HG03097 (cell line): ENCODE data around the gene ERCC3.
A peak's percentile ranks its signal among the peaks of the same experiment; 100 is the strongest.

Experiments
- ATAC-seq: cut with Tn5 transposase; IDR thresholded peaks from one replicate; pipeline ENCODE4 v1.9.1; 2021; ENCODE audit not compliant: unreplicated experiment, low FRiP score

The ERCC3 gene

DNA sequence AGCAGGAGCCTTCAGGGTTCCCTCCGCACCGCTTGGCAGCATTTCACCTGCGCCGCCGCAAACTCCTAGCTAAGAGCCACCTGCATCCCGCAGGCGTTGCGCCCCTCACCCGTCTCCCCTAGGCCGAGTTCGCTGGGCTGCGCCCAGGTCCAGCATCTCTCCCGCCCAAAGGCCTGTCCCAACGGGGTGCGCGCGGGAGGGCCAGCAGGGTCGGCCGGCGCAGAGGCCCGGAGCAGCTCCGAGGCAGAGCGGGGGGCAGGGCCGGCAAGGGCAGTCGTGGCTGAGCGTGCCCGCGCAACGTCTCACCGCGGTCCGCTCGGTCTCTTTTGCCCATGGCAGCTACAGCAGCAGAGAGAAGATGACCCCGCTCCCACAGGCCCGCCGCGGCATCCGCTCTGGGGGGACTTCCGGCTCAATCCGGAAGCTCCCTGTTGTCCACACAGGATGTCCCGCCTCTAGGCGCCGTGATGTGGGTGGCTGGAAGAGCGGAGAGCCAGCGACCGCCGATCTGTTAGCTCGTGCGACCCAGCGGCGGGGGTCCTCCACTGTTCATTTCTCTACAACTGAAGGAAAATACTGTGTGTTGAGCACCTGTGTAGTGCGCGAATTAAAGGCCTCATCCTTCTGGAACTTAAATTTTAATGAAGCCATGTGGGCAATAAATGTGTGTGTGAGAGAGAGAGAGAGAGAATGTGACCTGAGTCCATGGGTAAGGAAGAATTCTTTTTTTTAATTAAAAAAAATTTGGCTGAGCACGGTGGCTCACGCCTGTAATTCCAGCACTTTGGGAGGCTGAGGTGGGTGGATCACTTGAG, at the start of gene ERCC3:
ERCC3 (minus strand) TSS at position 397 of the 815 bp plus-strand sequence; CDS start at position 334, 63 bp downstream.
- ATAC-seq: peak; percentile 96

DNA sequence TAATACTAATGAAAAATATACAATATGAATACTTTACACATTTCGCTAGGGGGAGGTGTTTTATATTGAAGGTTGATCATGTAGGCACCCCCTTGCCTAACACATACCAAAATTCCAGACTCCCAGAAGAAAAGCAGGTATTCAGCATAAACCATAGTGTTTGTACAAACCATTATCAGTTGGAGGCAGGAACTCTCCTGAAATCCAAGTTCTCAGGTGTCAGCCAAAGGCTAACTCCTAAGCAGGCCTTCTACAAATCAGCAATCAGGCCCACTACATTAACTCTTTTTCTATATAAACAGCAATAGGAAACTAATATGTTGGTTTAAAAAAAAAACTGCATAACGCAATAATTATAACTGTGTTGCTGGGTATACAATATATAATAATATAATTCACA, 49.3 kb upstream of the ERCC3 start:
- no peak for ATAC-seq

DNA sequence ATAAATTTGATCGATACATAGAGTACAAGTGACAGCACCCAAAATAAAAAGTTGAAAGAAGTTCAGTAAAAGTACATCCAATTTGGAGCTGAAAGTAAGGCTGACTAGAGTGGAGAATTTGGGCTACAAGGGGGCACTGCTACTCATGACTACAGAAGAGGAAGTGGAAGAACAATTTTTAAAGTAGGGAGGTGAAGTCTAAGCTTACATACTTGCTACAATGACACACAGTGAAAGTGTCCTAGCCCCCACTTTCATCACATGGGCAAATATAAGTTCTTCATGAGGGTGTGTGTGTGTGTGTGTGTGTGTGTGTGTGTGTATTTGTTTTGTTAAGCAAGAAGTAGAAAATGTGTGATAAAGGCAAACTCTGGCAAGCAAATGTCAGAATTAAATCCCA, 48.2 kb upstream of the ERCC3 start:
- no peak for ATAC-seq

DNA sequence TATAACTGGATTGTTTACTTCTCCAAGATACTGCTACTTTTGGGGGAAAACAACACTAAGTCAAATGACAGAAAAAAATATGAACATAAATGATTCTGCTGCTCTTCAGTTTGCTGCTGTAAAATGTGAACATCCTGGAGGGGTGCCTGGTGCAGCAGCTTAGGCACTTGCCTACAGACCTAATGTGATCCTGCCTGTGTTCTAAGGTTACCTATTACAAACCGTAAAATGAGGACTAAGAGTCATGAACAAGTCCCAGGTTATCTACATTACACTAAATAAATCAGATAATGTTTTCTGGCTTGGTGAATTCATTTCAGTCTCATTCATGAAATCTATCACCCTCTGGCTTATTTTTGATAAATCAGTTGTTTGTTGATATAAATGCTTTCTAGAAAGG, 38.4 kb upstream of the ERCC3 start:
- ATAC-seq: no peak

DNA sequence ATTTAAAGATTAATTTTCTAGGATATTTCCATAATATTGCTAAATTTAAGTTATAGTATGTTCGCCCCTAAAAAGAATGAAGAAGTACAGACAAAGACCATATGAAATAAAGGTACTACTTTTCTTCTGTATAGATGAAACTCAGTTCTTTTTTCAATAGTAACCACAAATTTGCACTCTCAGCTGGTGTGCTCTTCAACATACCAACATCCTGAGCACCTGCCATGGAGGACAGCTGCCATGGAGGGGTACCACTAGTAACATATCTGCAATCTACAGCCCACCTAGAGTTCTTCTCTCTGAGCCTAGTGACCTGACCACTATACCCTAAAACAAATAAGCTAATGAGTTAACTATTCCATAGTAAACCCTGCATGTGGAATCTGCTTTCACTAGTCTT, 36.8 kb upstream of the ERCC3 start:
- ATAC-seq: peak; percentile 73

DNA sequence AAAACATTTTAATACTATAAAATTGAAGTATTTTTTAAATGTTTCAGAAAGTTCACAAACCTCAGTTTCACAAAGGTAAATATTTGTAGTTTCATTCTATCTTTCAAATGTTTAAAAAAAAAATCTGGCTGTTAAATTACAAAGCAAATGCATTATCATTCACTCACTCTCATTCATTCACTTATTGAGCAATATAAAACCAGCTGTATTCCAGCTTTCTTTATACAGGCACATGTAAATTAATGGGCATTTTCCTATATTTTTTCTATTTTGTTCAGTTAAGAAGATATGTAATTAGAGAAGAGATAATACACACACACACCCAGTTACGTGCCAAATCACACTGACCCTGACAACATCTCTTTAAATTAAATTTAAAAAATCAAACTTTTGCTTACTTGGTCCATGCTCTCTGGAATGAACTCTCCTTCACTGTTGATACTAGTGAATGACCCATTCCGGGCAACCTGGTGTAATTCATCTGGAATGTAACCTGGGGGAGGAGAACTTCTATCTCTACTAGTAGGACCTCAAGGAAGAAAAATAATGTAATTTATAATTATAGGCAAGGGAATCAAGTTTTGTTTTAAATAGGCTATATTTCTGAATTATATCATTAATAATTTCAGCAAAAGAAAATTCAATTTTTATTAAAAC, 32.5 kb upstream of the ERCC3 start:
- no peak for ATAC-seq

DNA sequence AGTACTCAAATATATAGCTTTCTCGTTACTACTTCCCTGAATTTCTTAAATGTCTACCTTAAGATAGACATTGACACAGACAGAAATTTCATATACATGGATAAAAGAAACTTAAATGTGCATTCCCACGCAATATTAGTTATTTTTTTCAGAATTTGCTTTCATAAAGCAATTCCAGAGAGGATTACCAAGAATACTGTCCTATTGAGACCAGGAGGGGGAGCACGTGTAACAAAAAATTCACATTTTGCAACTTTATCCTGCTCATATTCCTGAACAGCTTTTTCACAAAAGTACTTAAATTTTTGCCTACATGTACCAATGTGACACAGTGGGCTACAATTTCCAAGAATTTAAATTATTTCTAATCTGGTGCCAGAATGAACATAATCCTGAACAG, 30.7 kb upstream of the ERCC3 start:
- ATAC-seq: no peak

DNA sequence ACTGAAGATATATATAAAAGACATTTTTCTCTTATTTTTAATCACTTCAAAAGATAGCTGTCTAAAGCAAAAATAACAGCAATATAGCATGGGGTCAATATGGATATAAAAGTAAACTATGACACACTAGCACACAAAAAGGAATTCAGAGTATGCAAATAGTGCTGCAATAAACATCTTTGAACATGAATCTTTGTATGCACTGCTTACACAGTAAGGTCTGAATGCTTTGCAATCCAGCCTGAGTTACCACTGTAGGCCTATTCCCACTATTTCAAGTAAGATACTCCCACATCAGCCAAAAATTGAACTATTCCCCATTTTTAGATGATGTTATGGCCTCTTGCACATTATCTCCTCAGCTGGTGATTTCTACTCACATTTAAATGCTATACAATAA, 27.4 kb upstream of the ERCC3 start:
- ATAC-seq: no peak

DNA sequence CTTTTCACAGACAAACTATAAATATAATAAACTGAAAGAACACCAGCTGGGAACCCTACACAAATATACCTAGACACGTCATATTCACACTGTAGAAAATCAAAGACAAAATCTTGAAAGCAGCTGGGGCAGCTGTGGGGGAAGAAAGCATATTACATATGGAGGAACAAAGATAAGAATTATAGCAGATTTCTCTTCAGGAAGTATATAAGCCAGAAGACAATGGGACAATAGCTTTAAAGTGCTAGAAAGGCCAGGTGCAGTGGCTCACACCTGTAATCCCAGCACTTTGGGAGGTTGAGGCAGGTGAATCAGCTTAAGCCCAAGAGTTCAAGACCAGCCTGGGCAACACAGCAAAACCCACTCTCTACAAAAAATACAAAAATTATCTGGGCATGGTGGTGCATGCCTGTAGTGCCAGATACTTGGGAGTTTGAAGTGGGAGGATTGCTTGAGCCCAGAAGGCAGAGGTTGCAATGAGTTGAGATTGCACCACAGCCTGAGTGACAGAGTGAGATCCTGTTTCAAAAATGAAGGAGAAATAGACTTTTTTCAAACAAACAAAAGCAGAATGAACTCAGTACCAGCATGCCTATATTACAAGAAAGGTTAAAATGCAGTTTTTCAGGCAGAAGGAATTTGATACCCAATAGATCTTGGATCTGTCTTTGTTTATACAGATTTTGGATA, 26.8 kb upstream of the ERCC3 start:
- ATAC-seq: no peak

DNA sequence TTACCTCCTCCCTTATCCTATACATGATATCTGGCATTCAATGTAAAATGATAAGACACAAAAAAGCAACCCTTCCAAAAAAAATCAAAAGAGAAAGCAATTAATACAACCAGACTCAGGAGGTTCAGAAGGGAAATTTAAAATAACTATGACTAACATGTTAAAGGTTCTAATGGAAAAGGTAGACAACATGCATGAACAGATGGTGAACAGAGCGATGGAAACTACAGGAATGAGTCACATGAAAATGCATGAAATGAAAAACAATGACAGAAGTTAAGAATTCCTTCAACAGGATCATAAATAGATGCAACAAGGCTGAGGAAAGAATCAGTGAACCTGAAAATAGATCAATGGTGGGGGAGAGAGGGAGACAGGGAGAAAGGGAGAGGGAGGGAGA, 26.1 kb upstream of the ERCC3 start:
- ATAC-seq: no peak

DNA sequence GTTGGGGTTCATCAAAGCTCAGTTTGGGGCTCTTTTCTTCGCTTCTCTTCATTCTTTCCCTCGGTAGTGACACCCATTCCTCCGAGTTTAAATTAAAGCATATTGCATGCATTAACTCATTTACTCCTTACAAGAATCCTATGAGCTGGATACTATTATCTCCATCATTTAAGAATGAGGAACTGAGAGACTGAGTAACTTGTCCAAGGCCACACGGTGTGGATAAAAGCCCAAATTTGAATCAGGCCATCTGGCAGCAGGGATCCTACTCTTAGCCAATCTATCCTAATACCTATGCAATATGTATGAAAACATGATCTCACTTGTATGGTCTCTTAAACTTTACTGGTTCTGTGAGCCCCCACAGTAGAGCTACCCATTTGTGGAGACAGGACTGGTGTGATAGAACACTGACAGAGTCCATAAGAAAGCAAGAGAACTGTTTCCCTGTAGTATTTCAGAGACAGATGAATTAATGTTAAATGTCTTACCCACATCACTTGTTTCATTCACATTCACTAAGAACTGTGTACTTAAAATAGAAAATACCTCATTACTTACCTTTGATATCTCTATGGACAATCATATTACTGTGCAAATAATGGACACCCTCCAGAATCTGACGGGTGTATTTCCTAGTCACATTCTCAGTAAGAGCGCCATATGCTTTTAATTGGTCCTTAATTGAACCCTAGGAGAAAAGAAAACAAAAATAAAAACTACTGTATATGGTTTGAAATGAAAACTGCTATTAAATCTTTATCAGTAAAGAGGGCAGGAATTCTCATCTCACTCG, 20.4 kb upstream of the ERCC3 start:
- no peak for ATAC-seq

DNA sequence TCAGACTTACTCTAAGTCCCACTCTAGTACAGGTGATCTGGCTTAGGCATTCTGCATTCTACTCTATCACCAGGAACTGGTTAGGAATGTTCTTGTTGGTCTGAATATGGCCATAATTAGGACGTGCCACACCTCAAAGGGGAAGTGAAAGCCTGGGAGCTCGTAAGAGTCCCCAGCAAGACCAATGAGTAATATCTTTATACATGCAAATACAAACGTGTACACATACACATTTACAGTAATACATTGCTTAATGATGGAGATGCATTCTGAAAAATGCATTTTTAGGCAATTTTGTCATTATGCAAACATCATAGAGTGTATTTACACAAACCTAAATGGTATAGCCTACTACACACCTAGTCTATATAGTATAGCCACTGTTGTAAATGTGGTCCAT, 19.5 kb upstream of the ERCC3 start:
- peak; percentile 88 for ATAC-seq

DNA sequence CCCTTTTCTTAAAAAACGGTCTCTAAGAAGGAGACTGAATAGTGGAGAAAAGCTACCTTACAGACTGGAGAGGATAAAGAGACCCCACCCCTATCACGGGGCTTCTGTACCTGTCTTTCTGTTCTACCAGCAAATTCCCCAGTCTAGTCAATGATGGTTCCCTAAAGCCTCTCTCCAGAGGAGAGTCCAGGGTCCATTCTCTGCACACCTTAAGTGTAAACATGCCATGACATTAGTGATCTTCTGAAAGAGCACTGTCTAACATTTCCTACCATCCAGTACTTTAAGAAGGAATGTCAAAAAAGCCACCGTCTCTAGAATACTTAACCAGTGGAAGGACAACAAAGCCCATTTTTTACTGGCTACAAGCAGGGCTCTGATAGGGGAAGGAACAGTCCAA, 17.0 kb upstream of the ERCC3 start:
- ATAC-seq: no peak

DNA sequence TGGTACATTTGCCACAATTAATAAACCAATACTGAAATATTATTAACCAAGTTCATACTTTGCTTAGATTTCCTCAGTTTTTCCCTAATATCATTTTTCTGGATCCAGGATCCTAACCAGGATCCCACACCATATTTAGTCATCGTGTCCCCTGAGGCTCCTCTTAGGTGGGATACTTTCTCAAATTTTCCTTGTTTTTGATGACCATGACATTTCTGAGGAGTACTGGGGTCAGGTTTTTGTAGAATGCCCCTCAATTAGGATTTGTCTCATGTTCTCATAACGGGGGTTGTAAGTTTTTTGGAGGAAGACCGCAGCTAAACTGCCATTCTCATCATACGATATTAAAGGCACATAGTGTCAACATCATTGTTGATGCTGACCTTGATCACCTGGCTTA, 15.5 kb upstream of the ERCC3 start:
- ATAC-seq: no peak

DNA sequence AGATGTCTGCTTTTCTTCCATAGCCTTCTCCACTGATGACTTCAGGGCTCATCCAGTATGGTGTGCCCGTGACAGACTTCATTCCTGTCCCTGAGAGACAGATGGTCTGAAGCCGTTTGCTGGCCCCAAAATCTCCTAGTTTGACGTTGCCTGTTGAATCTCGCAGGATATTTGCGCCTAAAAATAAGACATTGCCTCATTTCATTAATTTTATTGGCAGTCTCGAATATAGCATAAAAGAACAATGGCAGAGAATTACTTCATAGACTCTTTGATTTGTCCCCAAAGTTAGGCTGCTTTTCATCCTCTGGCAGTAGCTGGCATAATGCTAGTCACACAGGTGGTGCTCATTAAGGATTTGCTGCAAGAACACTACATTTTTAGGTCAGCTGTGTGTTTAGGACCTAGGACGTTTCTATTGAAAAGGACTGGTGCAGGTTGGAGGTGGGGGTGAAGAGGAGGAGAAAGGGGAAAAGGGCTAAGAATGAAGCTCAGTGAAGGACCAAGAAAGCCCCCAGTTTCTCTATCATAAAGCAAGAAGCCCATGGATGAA, 14.7 kb upstream of the ERCC3 start:
- no peak for ATAC-seq

DNA sequence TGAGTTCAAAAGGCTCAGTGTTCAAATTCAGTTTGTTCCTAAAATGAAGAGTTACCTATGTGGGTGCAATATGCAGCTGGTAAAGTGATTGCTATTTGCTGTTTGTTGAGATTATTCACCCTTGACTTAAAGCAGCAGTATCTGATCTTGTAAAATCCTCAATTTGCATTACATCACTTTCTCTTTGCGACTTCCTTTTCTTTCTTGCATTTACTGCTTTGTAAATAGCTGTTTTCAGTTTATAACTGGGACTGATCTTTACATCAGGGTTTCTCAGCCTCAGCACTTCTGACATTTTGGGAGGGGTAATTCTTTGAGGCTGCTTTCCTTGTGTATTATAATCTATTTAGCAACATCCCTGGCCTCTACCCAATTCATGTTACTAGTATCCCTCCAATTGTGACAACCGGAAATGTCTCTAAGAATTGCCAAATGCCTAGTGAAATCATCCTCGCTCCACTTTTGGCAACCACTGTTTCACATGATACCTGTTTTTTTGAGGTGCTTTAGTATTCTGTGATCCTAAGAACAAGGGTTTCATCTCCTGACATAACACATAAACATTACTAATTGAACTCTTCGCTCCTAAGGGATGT, 12.1 kb upstream of the ERCC3 start:
- ATAC-seq: no peak

DNA sequence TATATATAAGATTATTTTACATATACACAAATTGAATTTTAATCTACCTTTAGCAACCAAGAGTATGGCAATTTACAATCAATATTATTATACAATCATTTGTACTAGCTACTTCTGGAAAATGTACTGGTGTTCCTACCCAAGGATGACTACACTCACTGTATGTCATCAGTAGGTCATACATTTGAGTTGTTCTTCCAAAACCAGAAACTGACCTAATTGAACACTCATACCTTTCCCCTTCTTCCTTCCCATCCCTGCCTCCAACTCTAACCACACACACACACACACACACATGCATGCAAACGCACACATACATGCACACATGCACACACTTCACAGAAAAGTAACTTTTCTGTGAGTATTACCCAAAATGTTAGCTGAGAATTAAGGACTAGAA, 8.2 kb upstream of the ERCC3 start:
- ATAC-seq: no peak

DNA sequence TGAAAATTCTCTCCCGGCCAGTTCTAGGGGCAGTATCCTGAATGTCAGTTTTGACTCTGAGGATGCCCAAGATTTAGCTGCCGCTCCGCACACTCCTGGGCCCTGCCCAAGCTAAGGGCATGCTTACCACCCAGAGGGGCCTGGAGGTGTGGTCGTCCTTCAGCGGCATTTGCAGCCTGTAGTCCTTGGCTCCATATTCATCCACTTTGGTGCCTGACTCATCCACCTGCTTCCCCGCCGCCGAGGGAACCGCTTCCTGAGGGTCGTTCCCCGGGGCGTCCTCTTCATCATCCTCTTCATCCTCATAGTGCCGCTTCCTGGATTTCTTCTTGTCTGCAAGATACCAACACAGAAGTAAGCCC, 577 bp downstream of the ERCC3 start:
- no peak for ATAC-seq

DNA sequence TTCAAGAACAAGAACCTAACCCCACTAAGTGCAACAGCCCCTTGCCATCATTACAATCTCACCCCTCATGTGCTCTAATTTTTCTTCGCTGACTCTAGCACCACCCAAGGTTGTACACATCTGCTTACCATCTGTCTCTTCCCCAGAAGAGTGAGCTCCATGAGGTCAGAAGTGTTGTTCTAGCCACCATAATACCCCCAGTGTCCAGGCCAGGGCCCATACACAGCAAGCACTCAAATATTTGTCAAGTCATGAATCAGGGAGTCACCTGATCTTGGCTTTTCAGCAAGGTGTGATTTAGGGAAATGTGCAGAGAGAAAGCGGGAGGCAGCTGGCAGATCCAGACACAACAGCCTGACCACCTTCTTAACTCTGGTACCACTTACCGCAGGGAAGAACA, 5.7 kb downstream of the ERCC3 start:
- no peak for ATAC-seq

DNA sequence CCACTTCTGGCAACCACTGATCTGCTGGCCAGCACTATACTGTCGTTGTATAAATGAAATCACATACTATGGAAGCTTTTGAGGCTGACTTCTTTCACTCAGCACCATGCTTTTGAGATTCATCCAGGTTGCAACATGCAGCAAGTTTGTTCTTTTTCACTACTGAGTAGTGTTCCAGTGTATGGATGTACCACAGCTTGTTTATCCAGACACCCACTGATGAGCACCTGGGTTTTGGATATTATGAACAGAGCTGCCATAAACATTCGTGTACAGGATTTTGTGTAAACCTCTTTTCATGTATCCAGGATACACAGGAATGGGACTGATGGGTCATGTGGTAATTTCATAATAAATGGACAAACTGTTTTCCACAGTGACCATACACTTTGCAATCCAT, 10.7 kb downstream of the ERCC3 start:
- no peak for ATAC-seq
